Subcutaneous abdominal adipose tissue (tissue), 5 donors: Measurements from ENCODE around the gene RPS14.

ENCODE experiments used
- H3K27ac ChIP-seq: one replicate; pipeline ENCODE4 v1.7.0; 2013; ENCODE audit warnings: low read depth, mild to moderate bottlenecking, inconsistent platforms, low read length, moderate library complexity
- H3K27me3 ChIP-seq, 5 donors: one replicate each; pipeline ENCODE4 v1.7.0; 2013; ENCODE audit warnings: low read length in 5 of 5, inconsistent platforms in 1 of 5; ENCODE audit not compliant: control insufficient read depth in 5 of 5, insufficient read depth in 4 of 5
- H3K36me3 ChIP-seq, 5 donors: one replicate each; pipeline ENCODE4 v1.7.0; 2013; ENCODE audit warnings: low read length in 5 of 5; ENCODE audit not compliant: control insufficient read depth in 5 of 5, insufficient read depth in 5 of 5
- H3K4me1 ChIP-seq, 5 donors: one replicate each; pipeline ENCODE4 v1.7.0; 2013; ENCODE audit warnings: low read length in 5 of 5, mild to moderate bottlenecking in 3 of 5, moderate library complexity in 1 of 5; ENCODE audit not compliant: control insufficient read depth in 5 of 5, insufficient read depth in 5 of 5
- H3K4me3 ChIP-seq, 5 donors: one replicate each; pipeline ENCODE4 v1.7.0; 2013; ENCODE audit warnings: low read length in 5 of 5, low read depth in 1 of 5
- H3K9ac ChIP-seq, 5 donors: one replicate each; pipeline ENCODE4 v1.7.0; 2013; ENCODE audit warnings: low read length in 5 of 5, mild to moderate bottlenecking in 4 of 5, moderate library complexity in 3 of 5
- H3K9me3 ChIP-seq, 5 donors: one replicate each; pipeline ENCODE4 v1.7.0; 2013; ENCODE audit warnings: low read length in 5 of 5; ENCODE audit not compliant: control insufficient read depth in 5 of 5
- donor health status: healthy.
- donor health status: healthy.
- donor health status: healthy.
- donor health status: healthy.
- donor health status: healthy.

The RPS14 gene

DNA sequence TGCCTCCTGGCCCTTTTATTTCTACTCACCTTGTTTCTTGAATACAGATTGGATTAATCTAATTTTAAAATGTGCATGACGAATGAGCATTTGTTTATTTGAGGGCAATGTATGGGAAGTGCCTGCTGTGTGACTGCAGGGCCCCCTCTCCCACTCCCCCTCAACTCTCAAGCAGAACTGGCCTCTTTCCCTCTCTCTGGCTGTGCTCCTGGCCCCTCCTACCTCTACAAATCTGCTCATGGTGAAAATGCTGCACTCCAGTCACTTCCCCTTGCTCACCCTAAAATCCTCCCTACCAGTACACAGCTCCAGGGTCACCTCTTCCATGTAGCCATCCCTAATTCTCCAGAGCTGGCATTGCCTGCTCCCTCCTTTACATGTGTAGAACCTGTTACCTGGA lies 41.2 kb upstream of the RPS14 start:
- peak overlapping the region; percentile 99 for H3K27ac ChIP-seq

DNA sequence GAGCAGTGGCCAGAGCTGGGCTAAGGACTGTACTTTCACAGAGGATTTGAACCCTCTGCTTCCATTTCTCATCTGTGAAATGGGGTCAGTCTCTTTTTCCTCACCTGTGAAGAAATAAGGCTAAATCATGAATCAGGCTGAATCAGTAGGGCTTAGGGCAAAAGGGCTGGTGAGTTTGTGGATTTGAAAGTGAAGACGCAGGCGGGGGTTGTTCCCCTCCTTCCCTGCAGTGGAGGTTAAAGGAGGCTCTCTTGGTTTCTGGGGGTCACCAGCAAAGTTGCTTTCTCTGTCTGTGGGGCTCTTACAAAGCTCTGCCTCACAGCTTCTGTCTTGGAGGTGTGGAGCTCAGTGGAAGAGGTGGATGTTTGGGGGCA lies 40.7 kb upstream of the RPS14 start:
- Histone ChIP-seq H3K36me3 (peaks cover 0 to 4% (median 0%) of the 10 kb centered on the region in 5 donors), H3K4me1 (peaks cover 30 to 67% (median 66%) of the 10 kb centered on the region in 5 donors), H3K27ac (peak overlapping the region; percentile 99)

More for the DNA sequence above, 41.2 kb upstream of the RPS14 start:
- H3K4me1 ChIP-seq, result peaks cover 30 to 65% (median 63%) of the 10 kb centered on the region in 5 donors
- H3K4me3 ChIP-seq, result no peak overlapping the region
- H3K36me3 ChIP-seq, result peaks cover 0 to 4% (median 0%) of the 10 kb centered on the region in 5 donors
- H3K9ac ChIP-seq, result peak overlapping the region in 3 of 5 donors; percentile 2 to 19 (median 11)
- no peaks in the 10 kb centered on the region for H3K27me3 ChIP-seq
- H3K9me3 ChIP-seq, result no peaks in the 10 kb centered on the region

DNA sequence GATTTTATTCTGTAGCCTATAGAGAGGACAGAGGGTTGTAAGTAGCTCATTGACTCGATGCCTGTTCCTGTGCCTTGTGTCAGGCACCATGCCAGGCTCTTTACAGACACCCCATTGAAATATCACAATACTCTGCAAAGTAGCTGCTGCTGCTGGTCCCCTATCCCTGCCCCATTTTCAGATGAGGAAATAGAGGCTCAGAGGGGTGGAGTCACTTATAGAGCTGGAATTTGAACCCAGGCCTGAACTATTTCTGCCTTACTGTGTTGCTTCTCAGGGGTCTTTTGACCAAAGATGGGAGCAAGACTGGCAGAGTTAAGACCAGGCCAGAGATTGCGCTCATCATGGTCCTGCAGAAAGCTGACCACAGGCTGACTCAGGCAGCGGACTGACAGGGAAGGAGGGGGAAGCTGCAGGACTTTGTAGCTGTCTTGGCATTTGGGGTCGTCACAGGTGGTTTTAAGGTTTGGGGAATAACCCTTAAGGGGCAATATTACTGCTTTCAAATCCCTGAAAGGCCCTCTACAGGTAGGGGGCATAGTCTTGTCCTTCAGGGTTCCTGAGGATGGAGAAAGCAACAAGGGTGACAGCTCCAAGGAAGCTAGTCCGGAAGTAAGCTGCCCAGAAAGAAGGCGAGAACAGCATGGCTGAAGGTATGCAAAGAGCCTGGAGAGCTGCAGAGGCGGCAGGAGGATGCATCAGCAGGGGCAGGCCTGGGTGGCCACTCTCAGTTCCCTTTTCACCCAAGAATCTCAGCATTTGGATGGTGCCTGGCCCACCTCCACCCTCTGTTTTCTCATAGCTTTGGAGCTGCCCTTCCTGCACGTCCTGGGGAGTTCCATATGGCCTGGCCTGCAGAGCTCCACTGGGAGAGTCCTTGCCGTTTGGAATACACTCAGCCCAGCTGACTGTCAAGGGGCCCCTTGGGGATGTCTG lies 40.1 kb upstream of the RPS14 start:
- H3K27ac ChIP-seq, result peak overlapping the region; percentile 99
- H3K4me3 ChIP-seq, result peak overlapping the region; percentile 19 to 82 (median 78)
- H3K4me1 ChIP-seq, result peaks cover 32 to 72% (median 71%) of the 10 kb centered on the region in 5 donors
- H3K9ac ChIP-seq, result peak overlapping the region in 3 of 5 donors; percentile 20 to 41 (median 40)
- peaks cover 0 to 4% (median 0%) of the 10 kb centered on the region in 5 donors for H3K36me3 ChIP-seq
- H3K9me3 ChIP-seq, result no peaks in the 10 kb centered on the region
- no peaks in the 10 kb centered on the region for H3K27me3 ChIP-seq

More for the DNA sequence above, 40.7 kb upstream of the RPS14 start:
- H3K4me3 ChIP-seq, result peak overlapping the region in 3 of 5 donors; percentile 19 to 48 (median 33)
- H3K9ac ChIP-seq, result peak overlapping the region in 1 of 5 donors; percentile 2
- no peaks in the 10 kb centered on the region for H3K27me3 ChIP-seq
- no peaks in the 10 kb centered on the region for H3K9me3 ChIP-seq

DNA sequence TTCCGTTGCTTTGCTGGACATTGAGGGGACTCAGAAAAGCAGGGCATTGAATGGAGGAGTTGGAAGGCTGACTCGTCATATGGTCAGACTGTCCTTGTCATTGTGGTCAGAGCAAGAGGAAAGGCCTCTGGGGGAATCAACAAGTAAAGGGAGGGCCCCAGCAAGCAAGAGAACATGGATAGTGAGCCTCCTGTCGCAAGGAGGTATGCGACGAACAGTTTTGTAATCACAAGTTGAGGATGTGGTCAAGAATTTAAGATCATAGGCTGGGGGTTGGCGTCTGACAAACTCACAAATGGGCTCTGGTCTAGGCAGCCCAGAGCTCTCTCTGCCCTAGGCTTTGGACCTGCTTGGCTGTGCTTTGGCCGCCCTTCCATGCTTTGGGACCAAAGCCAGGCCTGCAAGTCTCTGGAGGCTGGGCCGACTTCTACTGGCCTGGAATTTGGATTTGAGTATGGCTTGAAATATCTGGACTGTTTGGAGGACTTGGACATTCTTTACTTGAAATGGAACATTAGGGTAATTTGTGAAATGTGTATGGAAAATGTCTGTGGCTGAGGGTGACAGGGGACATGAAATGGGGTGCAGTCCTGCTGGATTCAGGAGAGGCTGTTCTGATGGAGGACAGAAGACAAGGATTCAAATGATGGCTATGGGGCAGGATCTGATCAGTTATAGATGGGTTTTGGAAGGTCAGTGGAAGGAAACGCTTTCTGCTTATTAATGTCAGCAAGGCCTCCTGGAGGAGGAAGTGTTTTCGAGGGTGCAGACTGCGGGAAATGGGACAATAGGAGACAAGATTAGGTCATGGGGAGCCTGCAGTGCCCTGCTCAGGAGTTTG lies 39.2 kb upstream of the RPS14 start:
- H3K9ac ChIP-seq, result peak overlapping the region; percentile 0 to 90 (median 86)
- H3K27ac ChIP-seq, result peak overlapping the region; percentile 99
- peak overlapping the region in 4 of 5 donors; percentile 78 to 83 (median 80) for H3K4me3 ChIP-seq
- no peaks in the 10 kb centered on the region for H3K9me3 ChIP-seq
- no peaks in the 10 kb centered on the region for H3K27me3 ChIP-seq
- peaks cover 32 to 72% (median 71%) of the 10 kb centered on the region in 5 donors for H3K4me1 ChIP-seq
- H3K36me3 ChIP-seq, result peaks cover 0 to 4% (median 0%) of the 10 kb centered on the region in 5 donors

DNA sequence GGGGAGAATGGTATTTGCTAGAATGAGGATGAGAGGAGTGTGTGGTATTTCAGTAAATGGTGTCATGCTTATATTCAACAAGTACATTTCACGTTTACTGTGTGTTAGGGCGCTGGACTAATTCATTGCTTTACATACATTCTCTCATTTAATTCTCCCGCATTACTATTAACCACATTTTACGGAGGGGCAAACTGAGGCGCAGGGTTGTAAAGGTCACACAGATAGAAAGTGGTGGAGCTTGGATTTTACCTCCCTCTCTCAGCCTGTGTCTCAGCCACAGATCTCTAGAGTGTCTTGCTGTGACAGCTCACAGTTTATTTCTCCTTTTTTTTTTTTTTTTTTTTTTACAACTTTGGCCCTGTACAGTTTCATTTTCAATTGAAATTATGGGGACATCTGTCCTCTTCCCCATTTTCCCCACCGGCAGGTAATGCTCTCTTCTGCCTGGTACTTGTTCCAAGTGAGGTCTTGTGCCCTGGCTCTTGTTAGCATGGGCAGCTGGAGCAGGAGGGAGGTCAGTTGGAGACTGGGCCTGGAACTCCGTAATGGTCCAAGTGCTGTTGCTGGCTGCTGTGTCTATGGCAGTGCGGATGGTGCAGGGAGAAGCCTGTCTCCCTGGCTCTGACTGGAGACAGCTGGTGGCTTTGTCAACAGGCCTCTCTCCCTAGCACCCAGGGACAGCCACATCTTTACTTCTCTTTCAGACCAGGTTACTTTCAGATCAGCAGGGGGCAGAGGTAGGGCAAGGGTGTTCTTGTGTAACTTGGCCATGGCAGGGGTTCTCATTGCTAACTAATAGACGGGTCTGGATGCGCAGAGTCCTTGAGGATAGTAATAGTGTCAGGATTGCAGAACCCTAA lies 37.9 kb upstream of the RPS14 start:
- no peaks in the 10 kb centered on the region for H3K9me3 ChIP-seq
- peak overlapping the region; percentile 68 to 83 (median 79) for H3K4me3 ChIP-seq
- peak overlapping the region; percentile 70 to 90 (median 88) for H3K9ac ChIP-seq
- H3K4me1 ChIP-seq, result peaks cover 32 to 66% (median 64%) of the 10 kb centered on the region in 5 donors
- H3K27ac ChIP-seq, result peak overlapping the region; percentile 99
- no peaks in the 10 kb centered on the region for H3K27me3 ChIP-seq
- no peaks in the 10 kb centered on the region for H3K36me3 ChIP-seq

DNA sequence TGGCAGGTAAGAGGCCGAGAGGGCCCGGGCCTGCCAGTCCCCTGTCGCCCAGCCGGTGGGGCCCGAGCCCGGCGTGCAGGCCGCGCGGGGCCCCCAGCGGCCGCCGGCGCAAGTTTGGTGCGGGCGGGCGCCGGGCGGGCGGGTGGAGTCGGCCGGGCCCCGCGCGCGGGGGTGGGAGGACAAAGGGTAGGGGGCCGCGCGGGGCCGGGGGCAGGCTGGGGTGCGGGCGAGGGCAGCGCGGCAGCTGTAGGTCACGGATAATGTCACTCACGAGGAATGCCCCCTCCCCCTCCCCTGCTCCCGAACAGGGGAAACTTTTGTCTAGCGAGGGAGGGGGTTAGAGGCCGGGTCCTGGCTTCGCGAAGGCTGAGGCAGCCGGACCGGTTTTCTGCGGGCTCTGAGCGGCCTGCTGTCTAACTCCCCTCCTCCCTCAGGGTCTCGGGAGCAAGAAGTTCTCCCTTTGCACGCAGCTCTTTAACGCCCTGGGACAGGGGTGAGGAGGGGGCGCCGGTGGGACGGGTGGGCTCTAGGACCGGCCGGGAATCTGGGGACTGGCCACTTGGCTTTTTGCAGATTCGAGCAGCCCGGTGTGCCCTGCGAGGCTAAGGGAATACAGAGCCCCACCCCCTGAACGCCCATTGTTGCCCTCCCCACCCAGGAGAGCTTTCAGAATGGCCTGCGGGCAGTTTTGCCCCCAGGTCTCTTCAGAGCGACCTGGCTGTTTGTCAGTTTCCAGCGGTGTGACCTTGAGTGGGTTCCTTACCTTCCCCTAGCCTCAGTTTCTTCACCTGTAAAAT lies 37.1 kb upstream of the RPS14 start:
- H3K27me3 ChIP-seq, result no peaks in the 10 kb centered on the region
- H3K9ac ChIP-seq, result peak overlapping the region; percentile 57 to 94 (median 89)
- peak overlapping the region; percentile 99 for H3K27ac ChIP-seq
- H3K9me3 ChIP-seq, result no peaks in the 10 kb centered on the region
- H3K4me1 ChIP-seq, result peaks cover 32 to 58% (median 55%) of the 10 kb centered on the region in 5 donors
- H3K4me3 ChIP-seq, result peak overlapping the region; percentile 78 to 86 (median 82)
- H3K36me3 ChIP-seq, result no peaks in the 10 kb centered on the region

DNA sequence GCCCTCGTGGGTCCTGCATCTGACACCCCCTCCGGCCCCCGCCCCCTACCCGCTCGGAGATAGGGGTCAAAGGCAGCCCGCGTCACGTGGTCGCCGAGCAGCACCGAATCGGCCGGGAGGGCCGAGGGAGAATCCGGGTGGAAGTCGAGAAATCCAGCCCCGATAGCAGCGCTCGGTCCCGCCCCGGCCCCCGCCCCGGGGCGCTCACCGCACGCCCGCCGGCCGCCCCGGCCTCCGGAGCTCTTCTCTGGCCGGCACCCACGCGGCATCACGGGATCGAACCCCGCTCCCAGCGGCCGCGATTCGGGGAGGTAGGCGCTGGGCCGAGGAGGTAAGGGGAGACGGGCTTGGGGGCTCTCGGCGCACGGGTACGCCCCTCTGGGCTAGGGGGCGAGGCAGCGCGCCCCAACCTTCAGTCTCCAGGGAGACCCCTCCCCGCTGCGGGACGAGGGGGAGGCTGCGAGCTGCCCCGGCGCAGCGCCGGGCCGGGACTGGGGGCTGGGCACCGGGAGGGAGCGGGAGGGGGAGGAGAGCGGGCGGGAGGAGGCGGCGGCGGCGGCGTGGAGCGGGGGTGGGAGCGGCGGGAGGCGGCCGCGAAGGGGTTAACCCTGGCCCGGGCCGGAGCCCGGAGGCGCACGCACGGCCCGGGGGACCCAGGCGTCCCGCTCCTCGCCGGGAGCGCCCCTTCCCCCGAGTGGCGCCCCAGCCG lies 36.3 kb upstream of the RPS14 start:
- Histone ChIP-seq H3K9me3 (no peaks in the 10 kb centered on the region), H3K36me3 (no peaks in the 10 kb centered on the region), H3K9ac (peak overlapping the region in 4 of 5 donors; percentile 89 to 94 (median 92)), H3K4me3 (peak overlapping the region in 4 of 5 donors; percentile 78 to 86 (median 80)), H3K27me3 (no peaks in the 10 kb centered on the region), H3K4me1 (peaks cover 26 to 51% (median 48%) of the 10 kb centered on the region in 5 donors), H3K27ac (peak overlapping the region; percentile 99)

DNA sequence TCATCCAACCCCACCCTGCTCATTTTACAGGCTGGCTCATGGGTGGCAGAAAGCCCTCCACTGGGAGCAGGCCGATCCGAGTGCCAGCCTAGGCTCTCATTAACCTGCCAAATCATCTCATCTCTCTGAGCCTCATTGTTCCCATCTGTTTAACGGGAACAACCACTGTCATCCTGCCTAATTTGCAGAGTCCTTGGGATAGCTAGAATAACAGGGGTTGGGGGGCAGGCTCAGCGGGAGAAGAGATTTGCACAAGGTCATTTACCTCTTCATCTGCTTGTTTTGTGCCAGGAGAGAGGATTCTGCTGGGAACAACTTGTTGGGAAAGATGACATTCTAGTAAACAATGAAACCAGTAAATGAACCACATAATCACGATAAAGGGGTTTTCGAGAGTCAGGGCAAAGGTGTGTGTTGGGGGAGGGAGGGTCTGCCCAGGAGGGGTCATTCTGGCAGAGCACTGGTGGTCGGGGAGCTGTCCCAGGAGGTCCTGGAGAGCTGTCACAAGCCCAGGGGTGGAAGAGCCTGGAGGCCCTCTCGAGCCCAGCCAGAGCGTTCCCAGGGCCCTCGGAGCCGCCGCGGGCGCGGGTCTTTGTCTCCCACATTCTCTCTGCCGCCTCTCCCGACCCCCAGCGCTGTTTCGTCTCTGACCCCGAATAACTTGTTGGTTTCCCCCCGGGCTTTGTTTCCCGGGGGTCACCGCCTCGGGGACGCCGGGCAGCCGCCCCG lies 35.6 kb upstream of the RPS14 start:
- Histone ChIP-seq H3K27me3 (no peaks in the 10 kb centered on the region), H3K9me3 (no peaks in the 10 kb centered on the region), H3K4me3 (peak overlapping the region; percentile 27 to 86 (median 79)), H3K27ac (peak overlapping the region; percentile 99), H3K9ac (peak overlapping the region; percentile 7 to 94 (median 91)), H3K36me3 (no peaks in the 10 kb centered on the region), H3K4me1 (peaks cover 22 to 43% (median 41%) of the 10 kb centered on the region in 5 donors)
